Effector memory CD8-positive, alpha-beta T cell (primary cell): ENCODE results near the gene SRPK2.
"Not testable (repeated sequence)": the region's sequence is repeated elsewhere in the genome, so short reads cannot be mapped to it uniquely, and the experiment has no call there.

ENCODE experiments used
- ATAC-seq: fragments of 150-1000 bp; cut with Tn5 transposase; replicated peaks from 2 replicates; pipeline ENCODE4 v1.10.0; 2021; ENCODE audit warnings: mild to moderate bottlenecking, moderate library complexity
- DNase-seq, 3 experiments: peaks; one replicate each; pipeline ENCODE4 v3.0.0; 2021
- H3K27ac Mint-ChIP-seq, 2 donors: one replicate each; pipeline ENCODE4 v1.8.0; 2022; ENCODE audit warnings: mild to moderate bottlenecking in 2 of 2, mixed read lengths in 2 of 2, moderate library complexity in 2 of 2
- H3K27me3 Mint-ChIP-seq, 2 donors: one replicate each; pipeline ENCODE4 v1.8.0; 2022; ENCODE audit warnings: mixed read lengths in 2 of 2
- H3K36me3 Mint-ChIP-seq: one replicate; pipeline ENCODE4 v1.8.0; 2022; ENCODE audit warnings: mild to moderate bottlenecking, moderate library complexity, mixed read lengths; ENCODE audit not compliant: insufficient read depth
- H3K4me1 Mint-ChIP-seq, 2 donors: one replicate each; pipeline ENCODE4 v1.8.0; 2022; ENCODE audit warnings: low read depth in 2 of 2, mixed read lengths in 2 of 2
- H3K4me3 Mint-ChIP-seq, 2 donors: one replicate each; pipeline ENCODE4 v1.8.0; 2022; ENCODE audit warnings: mild to moderate bottlenecking in 2 of 2, mixed read lengths in 2 of 2, moderate library complexity in 2 of 2
- H3K9me3 Mint-ChIP-seq, 2 donors: one replicate each; pipeline ENCODE4 v1.8.0; 2022; ENCODE audit warnings: mixed read lengths in 2 of 2
- total RNA-seq, 9 experiments: gene quantifications; one replicate each; lab custom pipeline; 2026; lab: John Stamatoyannopoulos, UW

SRPK2 gene
- 36.1 to 102 (median 77.4) reads per million in 9 experiments for total RNA-seq

- peak within 1 kb of the TSS; percentile 69 to 94 for H3K27ac Mint-ChIP-seq
- H3K4me1 Mint-ChIP-seq, result peaks cover 19 to 31% of the 10 kb centered on the region in 2 donors
Observed at GRCh38 chr7:105388356-105389087, at the start of gene SRPK2. Gene SRPK2 (minus strand): TSS chr7:105388921.

GRCh38 chr7:105438254-105438653 is 49.5 kb upstream of the SRPK2 start:
- no peak overlapping the region for H3K27ac Mint-ChIP-seq
- ATAC-seq, result no peak
- H3K4me3 Mint-ChIP-seq, result no peak overlapping the region
- no peaks in the 10 kb centered on the region for H3K9me3 Mint-ChIP-seq
- H3K27me3 Mint-ChIP-seq, result no peaks in the 10 kb centered on the region
- no peaks in the 10 kb centered on the region for H3K36me3 Mint-ChIP-seq
- no peak for DNase-seq
- peaks cover 2 to 4% of the 10 kb centered on the region in 2 donors for H3K4me1 Mint-ChIP-seq

More at GRCh38 chr7:105388356-105389087, at the start of gene SRPK2:
- Mint-ChIP-seq H3K36me3 (peaks cover 15% of the 10 kb centered on the region), H3K9me3 (no peaks in the 10 kb centered on the region), H3K27me3 (no peaks in the 10 kb centered on the region), H3K4me3 (peak within 1 kb of the TSS; percentile 93 to 94)
- peak; percentile 75 for ATAC-seq
- DNase-seq, result peak; percentile 51 to 63 (median 61)

- H3K9me3 Mint-ChIP-seq, ATAC-seq, DNase-seq, H3K4me3 Mint-ChIP-seq, H3K4me1 Mint-ChIP-seq, H3K27me3 Mint-ChIP-seq, H3K36me3 Mint-ChIP-seq: not testable (repeated sequence)
- peak overlapping the region in 1 of 2 donors; percentile 29 for H3K27ac Mint-ChIP-seq
Observed at GRCh38 chr7:105437356-105437755, 48.6 kb upstream of the SRPK2 start.

- no peaks in the 10 kb centered on the region for H3K9me3 Mint-ChIP-seq
- no peak overlapping the region for H3K27ac Mint-ChIP-seq
- DNase-seq (peak; percentile 43 to 47 (median 46)), ATAC-seq (peak; percentile 68)
- peaks cover 2% of the 10 kb centered on the region for H3K36me3 Mint-ChIP-seq
- H3K4me1 Mint-ChIP-seq, result peaks cover 0 to 1% of the 10 kb centered on the region in 2 donors
- no peak overlapping the region for H3K4me3 Mint-ChIP-seq
- no peaks in the 10 kb centered on the region for H3K27me3 Mint-ChIP-seq
Observed at GRCh38 chr7:105429746-105430612, 41.3 kb upstream of the SRPK2 start.

- ATAC-seq (no peak), DNase-seq (no peak)
- H3K9me3 Mint-ChIP-seq, result no peaks in the 10 kb centered on the region
- H3K27me3 Mint-ChIP-seq, result no peaks in the 10 kb centered on the region
- H3K36me3 Mint-ChIP-seq, result peaks cover 2% of the 10 kb centered on the region
- H3K27ac Mint-ChIP-seq, result peak overlapping the region in 1 of 2 donors; percentile 3
- H3K4me1 Mint-ChIP-seq, result peaks cover 0 to 1% of the 10 kb centered on the region in 2 donors
- H3K4me3 Mint-ChIP-seq, result no peak overlapping the region
Observed at GRCh38 chr7:105426606-105427146, 38.0 kb upstream of the SRPK2 start.

- H3K4me3 Mint-ChIP-seq, result no peak overlapping the region
- H3K27me3 Mint-ChIP-seq, result no peaks in the 10 kb centered on the region
- ATAC-seq (no peak), DNase-seq (no peak)
- H3K9me3 Mint-ChIP-seq, result no peaks in the 10 kb centered on the region
- H3K36me3 Mint-ChIP-seq, result peaks cover 2% of the 10 kb centered on the region
- H3K4me1 Mint-ChIP-seq, result peaks cover 0 to 1% of the 10 kb centered on the region in 2 donors
- H3K27ac Mint-ChIP-seq, result no peak overlapping the region
Observed at GRCh38 chr7:105423987-105424386, 35.3 kb upstream of the SRPK2 start.

- DNase-seq (no peak), ATAC-seq (no peak)
- Mint-ChIP-seq H3K27ac (no peak overlapping the region), H3K4me3 (no peak overlapping the region), H3K4me1 (peaks cover 0 to 2% of the 10 kb centered on the region in 2 donors), H3K27me3 (no peaks in the 10 kb centered on the region), H3K9me3 (no peaks in the 10 kb centered on the region), H3K36me3 (no peaks in the 10 kb centered on the region)
Observed at GRCh38 chr7:105413887-105414437, 25.2 kb upstream of the SRPK2 start.

- ATAC-seq, H3K9me3 Mint-ChIP-seq: not testable (repeated sequence)
Observed at GRCh38 chr7:105410774-105411173, 22.1 kb upstream of the SRPK2 start.

GRCh38 chr7:105409775-105410174 is 21.1 kb upstream of the SRPK2 start:
- not testable (repeated sequence) for H3K27me3 Mint-ChIP-seq, H3K4me1 Mint-ChIP-seq, DNase-seq, H3K36me3 Mint-ChIP-seq, ATAC-seq, H3K4me3 Mint-ChIP-seq, H3K9me3 Mint-ChIP-seq, H3K27ac Mint-ChIP-seq

More at GRCh38 chr7:105410774-105411173, 22.1 kb upstream of the SRPK2 start:
- H3K27me3 Mint-ChIP-seq, H3K4me3 Mint-ChIP-seq, DNase-seq, H3K27ac Mint-ChIP-seq, H3K4me1 Mint-ChIP-seq, H3K36me3 Mint-ChIP-seq: not testable (repeated sequence)

- DNase-seq, result no peak
- Mint-ChIP-seq H3K9me3 (no peaks in the 10 kb centered on the region), H3K27me3 (no peaks in the 10 kb centered on the region), H3K36me3 (no peaks in the 10 kb centered on the region), H3K4me1 (no peaks in the 10 kb centered on the region), H3K4me3 (no peak overlapping the region), H3K27ac (no peak overlapping the region)
- no peak for ATAC-seq
Observed at GRCh38 chr7:105408791-105409410, 20.2 kb upstream of the SRPK2 start.

GRCh38 chr7:105403128-105403527 is 14.4 kb upstream of the SRPK2 start:
- no peaks in the 10 kb centered on the region for H3K27me3 Mint-ChIP-seq
- DNase-seq (no peak), ATAC-seq (no peak)
- H3K4me1 Mint-ChIP-seq, result no peaks in the 10 kb centered on the region
- no peaks in the 10 kb centered on the region for H3K9me3 Mint-ChIP-seq
- no peak overlapping the region for H3K4me3 Mint-ChIP-seq
- H3K36me3 Mint-ChIP-seq, result no peaks in the 10 kb centered on the region
- H3K27ac Mint-ChIP-seq, result no peak overlapping the region

GRCh38 chr7:105402221-105403095 is 13.7 kb upstream of the SRPK2 start:
- Mint-ChIP-seq H3K4me3 (no peak overlapping the region), H3K27ac (no peak overlapping the region), H3K27me3 (no peaks in the 10 kb centered on the region), H3K4me1 (no peaks in the 10 kb centered on the region), H3K9me3 (no peaks in the 10 kb centered on the region), H3K36me3 (no peaks in the 10 kb centered on the region)
- no peak for DNase-seq
- no peak for ATAC-seq
